ENCODE measurements around the gene EMILIN3.

The EMILIN3 gene

DNA sequence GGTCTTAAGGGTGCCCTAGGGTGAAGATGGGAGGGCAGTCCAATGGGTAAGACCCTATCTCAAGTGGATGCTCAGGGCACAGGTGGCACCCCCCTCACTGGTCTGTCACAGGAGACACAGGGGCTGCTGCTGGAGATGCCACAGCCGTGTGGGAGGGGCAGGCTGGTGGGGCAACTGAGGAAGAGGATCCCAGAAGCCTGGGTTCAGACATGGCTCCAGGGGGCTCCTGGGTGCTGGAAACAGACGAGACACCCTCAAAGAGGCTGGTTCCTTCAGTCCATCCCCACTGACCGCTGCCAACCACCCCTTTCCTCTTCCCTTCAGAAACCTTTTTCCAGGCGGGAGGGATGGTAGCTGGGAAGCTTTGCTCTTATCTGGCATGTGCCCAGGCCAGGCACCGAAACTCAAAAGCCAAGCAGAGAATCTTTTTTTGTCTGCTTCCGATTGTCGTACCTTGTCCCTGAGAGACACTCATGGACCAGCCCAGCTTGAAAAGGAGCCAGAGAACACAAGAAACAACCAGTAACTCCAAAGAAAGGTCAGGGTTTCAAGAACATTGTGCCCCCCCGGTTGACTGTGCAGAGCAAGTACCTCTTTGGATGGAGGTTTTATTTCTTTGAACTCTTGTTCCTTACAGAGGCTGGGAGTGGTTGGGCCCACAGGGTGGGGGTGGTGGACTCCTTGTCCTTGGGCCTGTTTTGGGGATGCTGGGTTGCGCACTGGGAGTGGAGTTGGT, 28.5 kb upstream of the EMILIN3 start:
- DNase-seq (ENCODE audit: low spot score in 2 of 2) (no peak), ATAC-seq (no peak)
- Mint-ChIP-seq H3K4me1 (peaks cover 4% of the 10 kb centered on the region), H3K4me3 (no peak overlapping the region), H3K36me3 (no peaks in the 10 kb centered on the region), H3K27ac (no peak overlapping the region), H3K9me3 (no peaks in the 10 kb centered on the region)

DNA sequence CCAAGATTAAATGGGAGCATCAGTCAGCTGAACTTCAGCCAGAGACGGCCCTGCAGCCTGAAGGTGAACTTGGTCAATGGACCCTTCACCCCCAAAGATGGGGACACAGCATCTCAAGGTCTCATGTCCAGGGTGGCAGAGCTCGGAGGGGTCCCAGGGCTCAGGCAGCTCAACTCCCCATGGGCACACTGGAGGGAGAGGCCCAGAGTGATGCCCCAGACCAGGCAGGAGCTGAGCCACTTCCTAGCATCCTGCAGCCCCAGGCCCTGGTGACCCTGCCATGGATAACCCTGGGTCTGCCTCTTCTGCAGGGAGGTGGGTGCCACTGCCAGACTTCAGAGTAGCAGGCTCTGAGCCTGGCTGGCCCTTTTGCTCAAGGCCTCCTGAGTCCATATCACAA, 27.5 kb upstream of the EMILIN3 start:
- ATAC-seq (peak; percentile 22), DNase-seq (ENCODE audit: low spot score in 2 of 2) (no peak)
- H3K4me3 Mint-ChIP-seq = no peak overlapping the region
- H3K4me1 Mint-ChIP-seq = peaks cover 4% of the 10 kb centered on the region
- H3K36me3 Mint-ChIP-seq = no peaks in the 10 kb centered on the region
- H3K27ac Mint-ChIP-seq = no peak overlapping the region
- H3K9me3 Mint-ChIP-seq = no peaks in the 10 kb centered on the region

DNA sequence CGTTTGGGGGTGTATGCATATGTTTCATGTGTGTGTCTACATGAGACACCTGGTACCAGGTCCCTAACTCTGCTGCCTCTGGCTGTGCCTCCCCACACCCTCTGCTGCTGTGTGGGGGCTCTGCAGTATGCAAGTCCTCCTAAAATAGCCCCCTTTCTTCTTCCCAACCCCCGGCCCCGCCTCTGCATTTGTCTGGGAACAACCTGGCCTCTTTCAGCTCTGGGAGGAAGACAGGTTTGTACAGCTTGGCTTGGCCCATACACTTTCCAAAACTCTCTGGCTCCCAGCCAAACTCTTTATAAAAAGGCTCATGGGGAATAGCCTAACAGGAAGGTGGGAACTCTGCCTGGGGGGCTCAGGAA, 27.1 kb upstream of the EMILIN3 start:
- no peaks in the 10 kb centered on the region for H3K9me3 Mint-ChIP-seq
- H3K4me3 Mint-ChIP-seq = no peak overlapping the region

DNA sequence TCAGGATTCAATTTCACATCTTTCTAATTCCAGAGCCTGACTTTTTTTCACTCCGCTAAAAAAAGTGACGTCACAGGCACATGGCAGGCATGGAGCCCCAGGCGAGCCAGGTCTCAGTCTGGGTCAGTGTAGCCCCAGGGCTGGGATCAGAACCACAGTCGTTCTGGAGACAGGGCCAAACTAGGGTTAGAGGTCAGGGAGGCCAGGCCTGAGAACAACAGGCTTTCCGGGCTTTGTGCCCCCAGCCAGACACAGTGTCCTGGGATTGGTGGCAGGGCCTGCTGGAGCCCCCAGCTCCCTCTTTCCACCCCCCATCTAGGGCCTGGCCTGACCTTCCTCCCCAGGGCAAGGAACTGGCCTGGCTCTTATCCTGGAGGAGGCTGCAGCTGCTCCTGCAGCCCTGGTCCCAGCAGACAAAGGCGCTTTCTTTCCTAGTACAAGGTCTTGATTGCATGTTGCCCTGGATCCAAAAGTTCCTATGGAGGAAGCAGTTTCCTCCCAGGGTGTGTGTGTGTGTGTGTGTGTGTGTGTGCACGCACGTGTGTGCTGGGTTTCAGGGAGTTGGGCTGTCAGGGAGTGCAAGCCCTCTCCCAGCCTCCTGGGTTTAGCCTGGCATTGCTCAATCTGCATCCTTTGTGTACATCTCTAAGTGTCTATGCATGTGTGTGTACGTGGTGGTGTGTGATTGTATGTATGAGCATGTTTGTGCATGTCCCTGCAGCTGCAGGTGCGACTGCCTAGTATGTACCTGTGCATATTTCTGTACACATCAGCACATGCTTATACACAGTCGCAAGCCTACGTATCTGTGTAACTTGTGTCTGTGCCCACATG, 26.5 kb upstream of the EMILIN3 start:
- H3K9me3 Mint-ChIP-seq = no peaks in the 10 kb centered on the region
- ATAC-seq = no peak
- H3K4me3 Mint-ChIP-seq = no peak overlapping the region
- no peaks in the 10 kb centered on the region for H3K36me3 Mint-ChIP-seq
- H3K27ac Mint-ChIP-seq = no peak overlapping the region
- DNase-seq (ENCODE audit: low spot score in 2 of 2) = no peak
- H3K4me1 Mint-ChIP-seq = peaks cover 4% of the 10 kb centered on the region

More for the DNA sequence above, 27.1 kb upstream of the EMILIN3 start:
- peaks cover 4% of the 10 kb centered on the region for H3K4me1 Mint-ChIP-seq
- no peaks in the 10 kb centered on the region for H3K36me3 Mint-ChIP-seq
- no peak overlapping the region for H3K27ac Mint-ChIP-seq
- ATAC-seq (no peak), DNase-seq (ENCODE audit: low spot score in 2 of 2) (no peak)

DNA sequence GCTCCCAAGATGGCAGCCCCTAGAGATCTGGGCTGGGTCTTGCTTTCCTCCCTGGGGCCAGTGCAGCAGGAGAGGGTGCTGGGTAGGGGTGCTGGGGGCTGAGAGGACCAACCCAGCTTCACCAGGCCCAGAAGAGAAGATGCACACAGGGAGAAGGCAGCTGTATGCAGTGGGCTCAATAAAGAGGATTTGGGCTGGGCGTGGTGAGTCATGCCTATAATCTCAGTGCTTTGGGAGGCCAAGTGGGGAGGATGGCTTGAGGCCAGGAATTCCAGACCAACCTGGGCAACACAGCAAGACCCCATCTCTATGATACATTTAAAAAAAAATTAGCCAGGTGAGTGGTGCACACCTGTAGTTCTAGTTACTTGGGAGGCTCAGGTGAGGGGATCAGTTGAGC, 25.7 kb upstream of the EMILIN3 start:
- peaks cover 4% of the 10 kb centered on the region for H3K4me1 Mint-ChIP-seq
- H3K36me3 Mint-ChIP-seq = no peaks in the 10 kb centered on the region
- H3K4me3 Mint-ChIP-seq = no peak overlapping the region
- no peak for DNase-seq (ENCODE audit: low spot score in 2 of 2)
- H3K9me3 Mint-ChIP-seq = no peaks in the 10 kb centered on the region
- no peak overlapping the region for H3K27ac Mint-ChIP-seq
- no peak for ATAC-seq

DNA sequence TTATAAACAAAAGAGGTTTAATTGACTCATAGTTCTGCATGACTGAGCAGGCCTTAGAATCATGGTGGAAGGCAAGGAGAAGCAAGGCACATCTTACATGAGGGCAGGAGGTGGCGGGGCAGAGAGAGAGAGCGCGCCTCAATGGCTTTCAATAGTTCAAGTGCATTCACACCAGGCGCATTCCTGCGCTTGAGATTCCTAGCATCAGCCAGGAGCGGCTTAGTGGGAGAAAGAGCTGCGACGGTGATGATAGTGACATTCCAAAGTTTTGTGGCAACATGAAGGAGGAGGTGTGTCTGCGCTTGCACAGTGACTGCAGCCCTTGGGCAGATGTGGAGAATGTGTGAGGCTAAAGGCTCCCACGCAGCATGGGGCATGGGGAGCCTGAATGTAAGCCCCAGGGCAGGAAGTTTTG, 25.0 kb upstream of the EMILIN3 start:
- ATAC-seq (no peak), DNase-seq (ENCODE audit: low spot score in 2 of 2) (no peak)
- no peak overlapping the region for H3K4me3 Mint-ChIP-seq
- peaks cover 4% of the 10 kb centered on the region for H3K4me1 Mint-ChIP-seq
- no peaks in the 10 kb centered on the region for H3K36me3 Mint-ChIP-seq
- H3K27ac Mint-ChIP-seq = no peak overlapping the region
- no peaks in the 10 kb centered on the region for H3K9me3 Mint-ChIP-seq

DNA sequence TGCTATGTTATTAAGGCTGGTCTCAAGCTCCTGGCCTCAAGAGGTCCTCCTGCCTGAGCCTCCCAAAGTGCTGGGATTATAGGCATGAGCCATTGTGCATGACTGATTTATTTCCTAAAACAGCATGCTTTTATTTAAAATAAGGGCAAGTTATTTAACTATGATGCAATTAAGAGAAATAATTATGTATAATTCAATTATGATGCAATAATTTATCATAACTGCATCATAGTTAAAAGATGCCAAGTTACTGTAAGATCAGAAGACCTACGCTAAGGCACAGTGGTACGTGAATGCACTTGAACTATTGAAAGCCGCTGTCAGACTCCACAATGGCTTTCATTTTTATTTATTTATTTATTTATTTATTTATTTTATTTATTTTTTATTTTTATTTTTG, 24.3 kb upstream of the EMILIN3 start:
- no peak for DNase-seq (ENCODE audit: low spot score in 2 of 2)
- Mint-ChIP-seq H3K36me3 (no peaks in the 10 kb centered on the region), H3K4me3 (no peak overlapping the region), H3K9me3 (no peaks in the 10 kb centered on the region), H3K4me1 (no peaks in the 10 kb centered on the region), H3K27ac (no peak overlapping the region)
- no peak for ATAC-seq

DNA sequence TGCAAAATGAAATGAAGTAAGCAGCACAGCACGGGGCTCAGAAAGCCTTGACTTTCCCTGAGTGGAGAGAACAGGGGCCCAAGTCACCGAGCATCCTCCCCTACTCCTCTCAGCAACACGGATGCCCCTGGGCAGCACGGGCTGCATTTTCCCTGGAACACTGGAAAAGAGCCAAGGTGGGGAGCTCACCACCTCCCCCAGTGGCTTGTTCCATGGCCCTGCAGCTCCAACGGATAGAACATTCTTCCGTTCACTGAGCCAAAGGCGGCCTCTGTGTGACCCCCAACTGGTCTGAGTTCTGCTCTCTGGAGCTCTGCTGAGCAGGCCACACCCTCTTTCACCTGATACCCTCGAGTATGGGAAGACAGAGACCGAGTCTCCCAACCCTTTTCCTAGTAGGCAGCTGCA, 20.8 kb upstream of the EMILIN3 start:
- ATAC-seq = no peak
- H3K4me1 Mint-ChIP-seq = no peaks in the 10 kb centered on the region
- H3K9me3 Mint-ChIP-seq = no peaks in the 10 kb centered on the region
- H3K36me3 Mint-ChIP-seq = no peaks in the 10 kb centered on the region
- H3K27ac Mint-ChIP-seq = no peak overlapping the region
- no peak overlapping the region for H3K4me3 Mint-ChIP-seq
- DNase-seq (ENCODE audit: low spot score in 2 of 2) = no peak

DNA sequence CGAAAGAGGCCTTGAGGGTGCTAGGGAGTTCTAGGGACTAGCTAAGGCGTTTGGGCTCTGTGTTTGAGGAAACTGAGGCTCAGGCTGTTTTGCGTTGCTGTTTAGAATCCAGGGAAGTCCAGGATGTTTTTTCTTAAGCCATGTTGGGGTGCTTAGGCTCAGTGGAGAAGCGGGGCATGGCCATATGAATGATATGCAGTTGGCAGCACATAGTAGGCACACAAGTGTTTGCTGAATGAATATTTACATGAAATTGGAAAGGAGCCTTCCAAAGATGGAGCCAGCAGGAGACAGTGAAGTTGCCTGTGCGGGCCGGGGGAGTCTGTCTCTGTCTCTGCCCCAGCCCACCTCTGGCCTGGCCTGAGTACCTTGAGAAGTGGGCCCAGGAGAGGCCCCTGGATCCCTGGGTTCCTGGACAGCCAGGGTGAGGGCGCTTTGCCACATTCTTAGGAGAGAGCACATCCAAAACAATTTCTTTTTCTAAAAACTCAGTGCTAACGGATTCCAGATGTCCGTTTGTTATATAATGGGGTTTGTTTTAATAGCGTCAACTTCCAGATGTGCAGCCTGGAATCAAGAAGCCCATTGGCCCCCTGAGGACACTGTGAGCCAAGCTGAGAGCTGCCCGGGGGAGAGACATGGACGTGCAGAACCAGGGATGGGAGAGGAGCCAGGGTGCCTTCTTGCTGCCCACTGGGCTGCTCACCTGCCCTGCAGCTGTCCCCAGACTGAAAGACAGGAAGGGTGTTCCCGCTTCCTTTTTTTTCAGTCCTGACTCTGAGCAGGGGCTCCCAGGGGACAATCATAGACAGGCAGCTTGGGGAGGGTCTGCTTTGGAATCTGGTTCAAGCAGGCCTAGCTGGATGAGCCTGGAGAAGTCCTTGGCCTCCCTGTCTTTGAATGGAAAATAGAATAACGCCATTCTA, 20.1 kb upstream of the EMILIN3 start:
- no peaks in the 10 kb centered on the region for H3K9me3 Mint-ChIP-seq
- H3K4me1 Mint-ChIP-seq = no peaks in the 10 kb centered on the region
- H3K36me3 Mint-ChIP-seq = no peaks in the 10 kb centered on the region
- DNase-seq (ENCODE audit: low spot score in 2 of 2) = no peak
- no peak overlapping the region for H3K27ac Mint-ChIP-seq
- no peak for ATAC-seq
- no peak overlapping the region for H3K4me3 Mint-ChIP-seq

DNA sequence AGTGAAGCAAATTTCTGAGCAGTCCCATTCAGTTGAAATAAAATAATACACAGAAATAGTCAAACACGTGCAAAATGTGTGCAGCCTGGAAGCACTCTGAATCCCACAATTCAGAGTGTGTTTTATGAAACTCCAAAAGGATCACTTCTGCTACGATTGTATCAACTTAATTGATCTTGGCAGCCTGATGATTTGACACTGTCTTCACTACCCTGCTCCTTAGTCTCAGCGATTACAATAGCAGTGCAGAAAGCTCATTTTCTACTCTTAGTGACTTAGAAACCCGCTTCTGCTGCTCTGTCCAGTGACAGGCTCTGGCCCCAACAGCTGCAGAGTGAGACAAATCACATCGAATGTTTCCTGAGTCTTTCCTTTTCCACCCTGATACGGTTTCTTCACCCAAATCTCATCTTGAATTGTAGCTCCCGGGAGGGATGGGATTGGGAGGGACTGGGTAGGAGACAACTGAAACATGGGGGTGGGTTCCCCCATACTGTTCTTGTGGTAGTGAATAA, 16.2 kb upstream of the EMILIN3 start:
- Mint-ChIP-seq H3K36me3 (no peaks in the 10 kb centered on the region), H3K27ac (no peak overlapping the region), H3K9me3 (no peaks in the 10 kb centered on the region), H3K4me3 (no peak overlapping the region), H3K4me1 (peaks cover 6% of the 10 kb centered on the region)
- DNase-seq (ENCODE audit: low spot score in 2 of 2) (no peak), ATAC-seq (no peak)

DNA sequence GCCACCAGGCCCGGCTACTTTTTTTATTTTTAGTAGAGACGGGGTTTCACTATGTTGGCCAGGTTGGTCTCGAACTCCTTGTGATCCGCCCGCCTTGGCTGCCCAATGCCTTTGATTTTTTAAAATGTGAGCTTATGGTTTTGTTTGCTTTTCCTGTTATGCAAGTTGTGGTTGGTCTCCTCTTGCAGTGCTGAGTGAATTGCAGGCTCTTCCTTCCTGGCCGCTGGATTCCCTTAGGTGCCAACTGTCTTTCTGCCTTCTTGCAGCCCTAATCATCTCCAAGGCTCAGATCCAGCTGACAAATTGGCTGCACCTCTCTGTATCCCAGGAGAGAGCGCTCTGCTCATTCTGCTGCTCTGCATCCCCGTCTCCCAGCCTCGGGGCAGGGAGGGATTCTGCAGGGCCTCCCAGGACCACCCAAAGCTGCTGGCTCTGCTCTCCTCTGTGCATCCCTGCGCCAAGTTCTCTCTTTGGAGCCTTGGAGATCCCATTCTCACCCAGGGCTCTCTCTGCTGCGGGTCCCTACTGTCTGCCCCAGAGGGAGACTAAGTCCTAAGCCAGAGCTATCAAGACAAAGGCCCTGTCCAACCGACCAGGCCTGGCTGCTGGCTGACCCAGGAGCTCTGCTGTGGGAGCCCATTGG, 14.1 kb upstream of the EMILIN3 start:
- DNase-seq (ENCODE audit: low spot score in 2 of 2) = no peak
- Mint-ChIP-seq H3K36me3 (no peaks in the 10 kb centered on the region), H3K4me1 (peaks cover 6% of the 10 kb centered on the region), H3K4me3 (no peak overlapping the region), H3K27ac (no peak overlapping the region), H3K9me3 (no peaks in the 10 kb centered on the region)
- ATAC-seq = peak; percentile 11

DNA sequence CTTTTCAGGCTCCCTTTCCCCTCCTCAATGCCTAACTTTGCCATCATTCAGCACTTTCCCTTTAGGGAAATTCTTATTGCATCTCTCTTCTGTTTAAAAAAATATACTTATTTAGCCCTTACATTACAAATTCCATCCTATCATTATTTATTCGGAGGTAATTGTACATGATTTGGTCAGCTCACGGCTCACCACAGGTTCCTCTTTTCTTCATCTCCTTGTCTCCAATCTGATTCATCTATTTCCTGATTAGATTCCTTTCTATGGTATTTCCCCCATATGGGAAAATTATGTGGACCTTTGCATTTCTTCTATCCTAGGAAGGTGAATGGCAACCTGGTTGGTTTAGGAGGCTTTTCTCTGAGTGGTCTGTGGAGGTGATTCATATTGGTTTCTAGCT, 12.9 kb upstream of the EMILIN3 start:
- Mint-ChIP-seq H3K4me1 (peaks cover 6% of the 10 kb centered on the region), H3K9me3 (no peaks in the 10 kb centered on the region), H3K27ac (no peak overlapping the region), H3K36me3 (no peaks in the 10 kb centered on the region), H3K4me3 (no peak overlapping the region)
- DNase-seq (ENCODE audit: low spot score in 2 of 2) (no peak), ATAC-seq (no peak)

DNA sequence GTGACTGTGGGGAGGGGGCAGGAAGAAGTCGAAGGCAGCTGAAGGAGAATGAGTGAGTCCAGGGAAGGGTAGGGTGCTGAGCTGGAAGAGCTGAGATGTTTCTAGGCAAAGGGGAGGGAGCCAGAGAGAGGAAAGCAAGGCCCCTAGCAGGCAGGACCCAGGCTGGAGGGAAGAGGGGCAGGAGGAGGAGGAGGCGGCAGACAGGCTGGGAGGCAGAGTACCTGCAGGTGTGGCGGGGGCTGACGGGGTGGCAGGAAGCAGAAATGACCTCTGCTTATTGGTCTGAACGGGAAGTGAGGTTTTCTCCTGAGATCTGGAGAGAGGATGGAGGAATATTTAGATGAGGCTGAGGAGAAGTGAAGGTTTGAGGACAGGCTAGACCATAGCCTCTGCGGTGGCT, 10.7 kb upstream of the EMILIN3 start:
- DNase-seq (ENCODE audit: low spot score in 2 of 2) (no peak), ATAC-seq (peak; percentile 25)
- Mint-ChIP-seq H3K36me3 (no peaks in the 10 kb centered on the region), H3K27ac (peak overlapping the region; percentile 9), H3K9me3 (no peaks in the 10 kb centered on the region), H3K4me3 (no peak overlapping the region), H3K4me1 (peaks cover 6% of the 10 kb centered on the region)

DNA sequence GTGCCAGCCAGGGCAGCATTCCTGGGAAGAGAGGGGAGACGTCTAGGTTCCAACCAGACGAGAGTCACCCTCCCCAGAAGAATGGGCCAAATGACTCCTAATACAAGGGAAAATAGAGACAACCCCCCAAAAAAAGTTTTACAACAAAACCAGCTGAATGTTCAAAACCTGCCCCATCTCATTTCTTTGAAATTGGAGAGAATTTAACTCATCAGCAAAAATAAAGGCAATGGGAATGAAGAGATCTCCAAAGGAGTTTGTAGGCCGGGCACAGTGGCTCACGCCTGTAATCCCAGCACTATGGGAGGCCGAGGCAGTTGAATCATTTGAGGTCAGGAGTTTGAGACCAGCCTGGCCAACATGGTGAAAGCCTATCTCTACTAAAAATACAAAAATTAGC, 9.7 kb upstream of the EMILIN3 start:
- ATAC-seq = no peak
- Mint-ChIP-seq H3K4me1 (peaks cover 6% of the 10 kb centered on the region), H3K27ac (no peak overlapping the region), H3K9me3 (no peaks in the 10 kb centered on the region), H3K36me3 (no peaks in the 10 kb centered on the region), H3K4me3 (no peak overlapping the region)
- no peak for DNase-seq (ENCODE audit: low spot score in 2 of 2)

DNA sequence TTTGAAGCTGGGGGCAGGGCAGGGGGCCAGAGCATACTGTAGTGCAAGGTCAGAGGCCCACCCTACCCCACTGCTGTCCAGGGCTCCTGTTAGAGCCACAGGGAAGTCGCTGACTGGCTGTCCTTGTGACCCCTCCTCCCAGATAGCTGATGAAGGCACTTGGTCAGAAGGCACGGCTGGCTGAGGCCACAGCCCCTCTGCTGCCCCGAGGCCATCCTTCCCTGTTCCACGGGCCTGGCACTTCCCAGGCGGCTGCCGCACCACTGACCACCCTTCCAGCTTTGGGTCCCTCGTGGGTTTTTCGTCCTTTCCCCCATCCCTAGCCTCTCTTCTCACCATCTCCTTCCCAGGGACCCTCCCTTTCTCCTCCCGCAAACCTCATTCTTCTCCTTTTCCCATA, 9.2 kb upstream of the EMILIN3 start:
- Mint-ChIP-seq H3K9me3 (no peaks in the 10 kb centered on the region), H3K36me3 (no peaks in the 10 kb centered on the region), H3K4me3 (no peak overlapping the region), H3K4me1 (peaks cover 5% of the 10 kb centered on the region), H3K27ac (no peak overlapping the region)
- ATAC-seq = no peak
- no peak for DNase-seq (ENCODE audit: low spot score in 2 of 2)
